ENCODE measurements around the gene DNAJC1.

The DNAJC1 gene

DNA sequence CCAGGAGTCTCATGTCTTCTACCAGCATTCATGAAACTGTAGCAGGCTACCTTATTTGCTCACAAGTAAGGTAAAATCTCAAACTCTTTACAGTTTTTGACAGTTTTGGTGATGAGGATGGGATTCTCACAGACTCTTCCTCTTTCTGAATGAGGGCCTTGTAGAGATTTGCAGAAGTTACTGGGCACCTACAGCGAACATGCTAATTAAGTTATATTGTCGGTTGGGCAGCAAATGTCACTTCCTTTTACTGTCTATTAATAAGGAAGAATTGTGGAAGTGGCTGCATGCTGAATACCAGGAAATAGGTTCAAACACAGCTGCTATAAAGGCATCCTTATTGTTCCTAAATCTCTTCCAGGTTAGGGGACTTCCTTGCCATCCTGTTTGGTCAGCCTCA is 189.6 kb downstream of the DNAJC1 start:
- Histone ChIP-seq H3K27ac (no peak overlapping the region), H3K36me3 (no peaks in the 10 kb centered on the region), H3K9me3 (no peaks in the 10 kb centered on the region), H3K4me1 (ENCODE audit: control insufficient read depth in 1 of 2, insufficient read depth in 1 of 2, low read depth in 1 of 2, low read length in 1 of 2) (no peaks in the 10 kb centered on the region), H3K27me3 (no peaks in the 10 kb centered on the region), H3K4me3 (ENCODE audit: low read depth in 1 of 2, low read length in 1 of 2) (no peak overlapping the region)
- TF ChIP-seq, protein P1, sequence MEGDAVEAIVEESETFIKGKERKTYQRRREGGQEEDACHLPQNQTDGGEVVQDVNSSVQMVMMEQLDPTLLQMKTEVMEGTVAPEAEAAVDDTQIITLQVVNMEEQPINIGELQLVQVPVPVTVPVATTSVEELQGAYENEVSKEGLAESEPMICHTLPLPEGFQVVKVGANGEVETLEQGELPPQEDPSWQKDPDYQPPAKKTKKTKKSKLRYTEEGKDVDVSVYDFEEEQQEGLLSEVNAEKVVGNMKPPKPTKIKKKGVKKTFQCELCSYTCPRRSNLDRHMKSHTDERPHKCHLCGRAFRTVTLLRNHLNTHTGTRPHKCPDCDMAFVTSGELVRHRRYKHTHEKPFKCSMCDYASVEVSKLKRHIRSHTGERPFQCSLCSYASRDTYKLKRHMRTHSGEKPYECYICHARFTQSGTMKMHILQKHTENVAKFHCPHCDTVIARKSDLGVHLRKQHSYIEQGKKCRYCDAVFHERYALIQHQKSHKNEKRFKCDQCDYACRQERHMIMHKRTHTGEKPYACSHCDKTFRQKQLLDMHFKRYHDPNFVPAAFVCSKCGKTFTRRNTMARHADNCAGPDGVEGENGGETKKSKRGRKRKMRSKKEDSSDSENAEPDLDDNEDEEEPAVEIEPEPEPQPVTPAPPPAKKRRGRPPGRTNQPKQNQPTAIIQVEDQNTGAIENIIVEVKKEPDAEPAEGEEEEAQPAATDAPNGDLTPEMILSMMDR (IDR thresholded peaks at IDR 0.05), result no peak

DNA sequence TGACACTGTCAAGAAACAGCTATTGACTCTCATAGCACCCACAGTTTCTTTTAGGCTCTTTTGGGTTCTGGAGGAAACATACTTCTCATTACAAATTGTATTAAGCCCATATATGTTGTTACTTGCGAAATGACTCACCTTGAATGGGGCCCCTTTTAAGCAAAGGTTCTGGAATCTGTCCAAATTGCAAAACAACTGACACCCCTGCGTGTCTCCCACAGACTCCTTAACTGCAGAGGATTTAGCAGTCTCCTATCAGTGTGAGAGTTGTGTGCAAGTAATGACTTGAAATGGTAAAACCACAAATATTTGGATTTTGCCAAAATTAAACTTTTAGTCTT is 192.3 kb downstream of the DNAJC1 start:
- H3K36me3 ChIP-seq, result no peaks in the 10 kb centered on the region
- H3K9me3 ChIP-seq, result no peaks in the 10 kb centered on the region
- H3K4me1 ChIP-seq (ENCODE audit: control insufficient read depth in 1 of 2, insufficient read depth in 1 of 2, low read depth in 1 of 2, low read length in 1 of 2), result no peaks in the 10 kb centered on the region
- H3K27ac ChIP-seq, result no peak overlapping the region
- no peak overlapping the region for H3K4me3 ChIP-seq (ENCODE audit: low read depth in 1 of 2, low read length in 1 of 2)
- TF ChIP-seq, protein P1 (IDR thresholded peaks at IDR 0.05), result no peak
- H3K27me3 ChIP-seq, result no peaks in the 10 kb centered on the region

DNA sequence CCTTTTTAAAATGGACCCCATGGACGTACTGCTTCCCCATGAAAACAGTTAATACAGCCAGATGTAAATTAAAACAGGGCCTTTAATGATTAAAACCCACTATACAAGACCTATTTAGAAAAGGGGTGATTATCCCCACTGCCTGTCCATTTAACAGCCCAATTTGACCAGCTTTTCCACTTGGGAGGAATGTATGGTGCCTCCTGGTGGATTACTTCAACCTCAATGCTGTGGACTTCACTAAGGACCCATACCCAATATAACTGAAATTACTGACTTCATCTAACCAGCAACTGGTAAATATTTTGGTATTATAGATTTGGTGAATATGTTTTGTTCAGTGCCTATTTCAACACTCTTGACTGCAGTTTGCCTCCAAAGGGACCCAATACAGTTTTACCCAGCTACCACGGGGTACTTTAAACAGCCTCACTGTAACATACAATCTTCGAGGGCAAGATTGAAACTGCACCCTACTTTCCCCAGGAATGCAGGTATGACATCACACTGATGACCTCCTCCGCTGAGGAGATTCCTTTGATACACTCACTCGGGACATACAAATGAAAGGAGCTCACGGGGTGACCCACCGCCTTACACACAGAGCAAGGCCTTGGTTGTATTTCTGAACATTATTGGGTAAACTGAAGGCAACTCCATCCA is 192.8 kb downstream of the DNAJC1 start:
- no peaks in the 10 kb centered on the region for H3K36me3 ChIP-seq
- no peak overlapping the region for H3K27ac ChIP-seq
- TF ChIP-seq, protein P1 (IDR thresholded peaks at IDR 0.05), result no peak
- H3K4me3 ChIP-seq (ENCODE audit: low read depth in 1 of 2, low read length in 1 of 2), result no peak overlapping the region
- H3K27me3 ChIP-seq, result no peaks in the 10 kb centered on the region
- H3K9me3 ChIP-seq, result no peaks in the 10 kb centered on the region
- H3K4me1 ChIP-seq (ENCODE audit: control insufficient read depth in 1 of 2, insufficient read depth in 1 of 2, low read depth in 1 of 2, low read length in 1 of 2), result no peaks in the 10 kb centered on the region

DNA sequence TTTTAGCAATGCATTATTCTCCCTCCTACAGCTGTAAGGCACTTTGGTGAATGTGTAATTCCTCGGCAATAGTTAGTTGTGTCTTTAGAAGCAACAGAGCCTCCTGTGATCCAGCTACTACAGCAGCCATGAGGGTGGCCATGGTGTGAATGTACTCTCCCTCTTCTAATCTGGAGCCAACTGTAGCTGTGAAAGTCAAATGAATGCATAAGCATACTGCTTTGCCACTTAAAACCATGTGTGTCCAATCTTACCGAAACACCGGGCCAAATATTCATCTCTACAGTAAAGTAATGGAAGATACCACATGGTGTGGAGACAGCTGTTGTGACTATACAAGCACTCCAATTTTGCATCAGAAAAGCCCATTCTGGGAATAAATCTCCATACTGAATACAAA is 195.0 kb downstream of the DNAJC1 start:
- TF ChIP-seq, protein P1 (IDR thresholded peaks at IDR 0.05), result no peak
- Histone ChIP-seq H3K27ac (no peak overlapping the region), H3K4me1 (ENCODE audit: control insufficient read depth in 1 of 2, insufficient read depth in 1 of 2, low read depth in 1 of 2, low read length in 1 of 2) (no peaks in the 10 kb centered on the region), H3K9me3 (no peaks in the 10 kb centered on the region), H3K4me3 (ENCODE audit: low read depth in 1 of 2, low read length in 1 of 2) (no peak overlapping the region), H3K27me3 (no peaks in the 10 kb centered on the region), H3K36me3 (no peaks in the 10 kb centered on the region)

DNA sequence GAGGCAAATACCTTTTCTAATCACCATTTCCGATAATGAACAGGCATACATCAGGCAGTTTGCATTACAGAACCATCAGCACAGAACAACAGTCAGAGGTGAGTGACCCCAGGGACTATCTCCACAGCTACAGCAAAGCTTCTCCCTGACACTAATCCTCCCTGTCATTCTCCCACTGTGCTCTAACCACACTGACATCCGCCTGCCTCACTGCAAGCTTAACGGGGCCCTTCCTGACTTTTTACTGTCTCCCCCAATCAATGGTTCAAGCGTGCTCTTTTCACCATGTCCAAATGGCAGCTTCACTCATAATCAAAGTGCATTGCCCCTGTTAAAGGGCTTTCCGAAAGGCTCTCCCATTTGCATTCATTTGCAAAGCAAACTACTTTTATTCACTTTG is 196.3 kb downstream of the DNAJC1 start:
- H3K27ac ChIP-seq, result no peak overlapping the region
- TF ChIP-seq, protein P1 (IDR thresholded peaks at IDR 0.05), result no peak
- H3K4me1 ChIP-seq (ENCODE audit: control insufficient read depth in 1 of 2, insufficient read depth in 1 of 2, low read depth in 1 of 2, low read length in 1 of 2), result no peaks in the 10 kb centered on the region
- no peak overlapping the region for H3K4me3 ChIP-seq (ENCODE audit: low read depth in 1 of 2, low read length in 1 of 2)
- H3K9me3 ChIP-seq, result no peaks in the 10 kb centered on the region
- no peaks in the 10 kb centered on the region for H3K36me3 ChIP-seq
- H3K27me3 ChIP-seq, result no peaks in the 10 kb centered on the region

DNA sequence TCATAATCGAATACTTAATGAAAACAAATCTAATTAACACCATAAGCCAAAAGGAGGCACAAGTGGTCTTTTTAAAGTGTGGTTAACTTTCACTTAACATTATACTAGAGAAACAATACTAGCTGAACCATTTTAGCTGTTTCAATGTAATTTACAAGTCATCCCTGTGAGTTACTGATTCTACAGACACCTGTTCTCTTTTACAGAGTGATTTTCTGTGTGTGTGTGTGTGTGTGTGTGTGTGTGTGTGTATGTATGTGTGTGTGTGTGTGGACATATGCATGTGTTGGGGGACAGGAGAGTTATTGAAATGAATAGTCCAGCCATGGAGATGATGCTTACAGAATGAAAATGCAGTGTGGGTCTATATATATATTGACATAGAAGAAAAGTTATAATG is 200.2 kb downstream of the DNAJC1 start:
- no peaks in the 10 kb centered on the region for H3K36me3 ChIP-seq
- H3K4me1 ChIP-seq (ENCODE audit: control insufficient read depth in 1 of 2, insufficient read depth in 1 of 2, low read depth in 1 of 2, low read length in 1 of 2), result no peaks in the 10 kb centered on the region
- TF ChIP-seq, protein P1 (IDR thresholded peaks at IDR 0.05), result no peak
- H3K27me3 ChIP-seq, result no peaks in the 10 kb centered on the region
- H3K9me3 ChIP-seq, result no peaks in the 10 kb centered on the region
- H3K27ac ChIP-seq, result no peak overlapping the region
- H3K4me3 ChIP-seq (ENCODE audit: low read depth in 1 of 2, low read length in 1 of 2), result no peak overlapping the region
